PC-9 (cell line): ENCODE results near the gene FSTL1. TPM values are rescaled to one million over a fixed set of nuclear protein-coding genes. Genes with fewer than 3 reads are reported as not detected.
A peak's percentile ranks its signal among the peaks of the same experiment; 100 is the strongest.

Source experiments
- BruUV-seq: library from RNA; stranded (reverse); fragments of 400-500 nt; replicated peaks from 2 replicates; lab custom pipeline; 2021; lab: Mats Ljungman, UMichigan
- CTCF ChIA-PET: fragments of 300-600 bp; sonication (Branson Sonifier 250); formaldehyde crosslinking; loops from one replicate; lab custom pipeline; 2022; ENCODE audit warnings: antibody characterized with exemption; lab: Charles Lee
- POLR2A ChIA-PET: fragments of 300-600 bp; sonication (Branson Sonifier 250); formaldehyde crosslinking; loops from one replicate; lab custom pipeline; 2022; ENCODE audit warnings: antibody characterized with exemption; ENCODE audit not compliant: unreplicated experiment; lab: Charles Lee
- DNase-seq, 2 experiments: peaks; one replicate each; pipeline versions ENCODE4 v3.0.0 to v3.0.0-alpha.2; 2015 to 2022; ENCODE audit warnings: mixed read lengths in 1 of 2
- H2AFZ ChIP-seq: fragments of 200-600 bp; sonication (generic); 2 replicates; pipeline ENCODE4 v1.8.1; 2017; ENCODE audit warnings: antibody characterized with exemption
- H3F3A ChIP-seq: fragments of 200-600 bp; sonication (generic); 2 replicates; pipeline ENCODE4 v1.8.1; 2017; ENCODE audit warnings: antibody characterized with exemption, mild to moderate bottlenecking, low read depth; ENCODE audit not compliant: insufficient read depth
- H3K27ac ChIP-seq: fragments of 200-600 bp; sonication (generic); 2 replicates; pipeline ENCODE4 v1.6.1; 2016; ENCODE audit warnings: mixed run types
- H3K27me3 ChIP-seq: fragments of 200-600 bp; sonication (generic); 2 replicates; pipeline ENCODE4 v1.6.1; 2016; ENCODE audit warnings: low read depth, mixed run types; ENCODE audit not compliant: insufficient read depth
- H3K36me3 ChIP-seq: fragments of 200-600 bp; sonication (generic); 2 replicates; pipeline ENCODE4 v1.6.1; 2016; ENCODE audit warnings: low read depth, mixed run types
- H3K4me1 ChIP-seq: fragments of 200-600 bp; sonication (generic); replicated peaks from 2 replicates; pipeline ENCODE4 v1.6.1; 2016; ENCODE audit warnings: mixed run types; ENCODE audit not compliant: insufficient read depth
- H3K4me2 ChIP-seq: fragments of 200-600 bp; sonication (generic); 2 replicates; pipeline ENCODE4 v1.6.1; 2017; ENCODE audit warnings: mixed run types
- H3K4me3 ChIP-seq: fragments of 200-600 bp; sonication (generic); 2 replicates; pipeline ENCODE4 v1.6.1; 2016; ENCODE audit warnings: mixed run types
- H3K79me2 ChIP-seq: fragments of 200-600 bp; sonication (generic); 2 replicates; pipeline ENCODE4 v1.6.1; 2017; ENCODE audit warnings: low read depth, mixed run types
- H3K9me2 ChIP-seq: fragments of 200-600 bp; sonication (generic); 2 replicates; pipeline ENCODE4 v1.8.1; 2017; ENCODE audit warnings: mild to moderate bottlenecking; ENCODE audit not compliant: insufficient read depth
- H3K9me3 ChIP-seq: fragments of 200-600 bp; sonication (generic); 2 replicates; pipeline ENCODE4 v1.8.1; 2016; ENCODE audit warnings: low read depth; ENCODE audit not compliant: insufficient read depth
- H4K20me1 ChIP-seq: fragments of 200-600 bp; sonication (generic); 2 replicates; pipeline ENCODE4 v1.8.1; 2017; ENCODE audit not compliant: insufficient read depth
- EZH2 ChIP-seq: fragments of 200-600 bp; sonication (generic); IDR thresholded peaks from 2 replicates; pipeline ENCODE4 v1.8.0; 2017; ENCODE audit warnings: antibody characterized with exemption, low read depth
- intact Hi-C: fragments of 100-400 bp; cut with micrococcal nuclease; formaldehyde crosslinking; loops from one replicate; pipeline ENCODE4 v1.10.0; 2022; ENCODE audit not compliant: unreplicated experiment
- total RNA-seq: library from RNA; stranded (reverse); gene quantifications from 2 replicates; pipeline ENCODE4 v1.2.3, GENCODE V29; 2021
- TF ChIP-seq, protein P1 (sequence below): fragments of 200-600 bp; sonication (generic); conservative IDR thresholded peaks from 2 replicates; pipeline ENCODE4 v1.6.1; 2017; ENCODE audit warnings: mixed run types, antibody characterized with exemption, mild to moderate bottlenecking, moderate library complexity

FSTL1 gene
- total RNA-seq, 1 experiment from 2014 or later = 225 TPM

DNA sequence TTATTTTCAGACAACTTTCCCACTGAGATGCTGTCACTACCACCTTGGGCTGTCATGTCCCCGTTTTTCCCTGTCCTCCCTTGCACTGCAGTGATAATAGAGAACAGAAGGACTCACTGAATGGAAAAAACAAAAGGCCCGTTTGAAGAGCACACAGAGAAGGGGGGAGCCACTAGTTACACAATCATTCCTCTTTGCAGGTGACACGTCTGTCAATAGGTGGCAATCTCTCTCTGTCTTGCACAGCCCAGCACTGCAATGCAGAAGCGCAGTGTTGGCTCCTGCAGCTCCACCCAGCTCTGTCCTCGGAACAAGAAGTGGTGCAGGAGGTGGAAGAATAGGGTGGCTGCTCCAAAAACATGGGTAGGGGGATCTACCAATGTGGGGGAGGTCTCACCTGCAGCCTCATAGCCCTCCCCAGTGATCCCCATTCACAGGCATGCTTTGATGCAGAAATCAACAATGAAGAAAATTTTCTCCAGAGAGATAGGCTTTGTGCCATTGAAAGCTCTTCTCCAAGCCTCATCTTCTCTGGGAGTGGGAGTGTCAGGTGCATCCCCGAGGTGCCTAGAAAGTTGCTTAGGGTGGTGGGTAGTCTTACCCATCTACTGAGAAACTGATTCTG, 31.8 kb downstream of the FSTL1 start:
- no peaks in the 10 kb centered on the region for H3K36me3 ChIP-seq
- no peaks in the 10 kb centered on the region for H3K27me3 ChIP-seq
- no TSS peak for BruUV-seq
- H3K27ac ChIP-seq = no peak overlapping the region
- intact Hi-C loops = loop anchor here (2.0 to 10.0 kb wide), 4 partner anchors 32 to 1534 kb away; partner anchors contain the start of genes FSTL1 and GSK3B
- H3K79me2 ChIP-seq = no peaks in the 10 kb centered on the region
- H4K20me1 ChIP-seq = no peaks in the 10 kb centered on the region
- TF ChIP-seq, protein P1, sequence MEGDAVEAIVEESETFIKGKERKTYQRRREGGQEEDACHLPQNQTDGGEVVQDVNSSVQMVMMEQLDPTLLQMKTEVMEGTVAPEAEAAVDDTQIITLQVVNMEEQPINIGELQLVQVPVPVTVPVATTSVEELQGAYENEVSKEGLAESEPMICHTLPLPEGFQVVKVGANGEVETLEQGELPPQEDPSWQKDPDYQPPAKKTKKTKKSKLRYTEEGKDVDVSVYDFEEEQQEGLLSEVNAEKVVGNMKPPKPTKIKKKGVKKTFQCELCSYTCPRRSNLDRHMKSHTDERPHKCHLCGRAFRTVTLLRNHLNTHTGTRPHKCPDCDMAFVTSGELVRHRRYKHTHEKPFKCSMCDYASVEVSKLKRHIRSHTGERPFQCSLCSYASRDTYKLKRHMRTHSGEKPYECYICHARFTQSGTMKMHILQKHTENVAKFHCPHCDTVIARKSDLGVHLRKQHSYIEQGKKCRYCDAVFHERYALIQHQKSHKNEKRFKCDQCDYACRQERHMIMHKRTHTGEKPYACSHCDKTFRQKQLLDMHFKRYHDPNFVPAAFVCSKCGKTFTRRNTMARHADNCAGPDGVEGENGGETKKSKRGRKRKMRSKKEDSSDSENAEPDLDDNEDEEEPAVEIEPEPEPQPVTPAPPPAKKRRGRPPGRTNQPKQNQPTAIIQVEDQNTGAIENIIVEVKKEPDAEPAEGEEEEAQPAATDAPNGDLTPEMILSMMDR = peak; percentile 71
- no peak for TF ChIP-seq EZH2
- ChIA-PET CTCF (interaction anchor here (0.9 to 3.1 kb wide), 5 partner anchors 16 to 140 kb away, joined by 3 to 25 read pairs (median 3); no protein-coding TSS in a partner anchor), POLR2A (interaction anchor here (1.0 kb wide), 1 partner anchor 140 kb away, joined by 8 read pairs; no protein-coding TSS in a partner anchor)
- H3F3A ChIP-seq = no peaks in the 10 kb centered on the region
- no peak overlapping the region for H2AFZ ChIP-seq
- peaks cover 11% of the 10 kb centered on the region for H3K4me1 ChIP-seq
- no peaks in the 10 kb centered on the region for H3K9me3 ChIP-seq
- no peak overlapping the region for H3K4me3 ChIP-seq
- H3K9me2 ChIP-seq = no peaks in the 10 kb centered on the region
- DNase-seq = peak; percentile 54 to 63
- peak overlapping the region; percentile 28 for H3K4me2 ChIP-seq

GRCh38 chr3:120418446-120418845, 32.3 kb downstream of the FSTL1 start:
- H3K4me3 ChIP-seq = no peak overlapping the region
- H2AFZ ChIP-seq = no peak overlapping the region
- H3K27ac ChIP-seq = no peak overlapping the region
- no peak for DNase-seq
- no peaks in the 10 kb centered on the region for H3K79me2 ChIP-seq
- no TSS peak for BruUV-seq
- H3K4me2 ChIP-seq = peak overlapping the region; percentile 28
- intact Hi-C loops = loop anchor here (2.0 to 10.0 kb wide), 4 partner anchors 32 to 1534 kb away; partner anchors contain the start of genes FSTL1 and GSK3B
- H3K4me1 ChIP-seq = peaks cover 11% of the 10 kb centered on the region
- TF ChIP-seq, protein P1 = no peak
- no peak for TF ChIP-seq EZH2
- no peaks in the 10 kb centered on the region for H3F3A ChIP-seq
- ChIA-PET POLR2A (interaction anchor here (0.6 to 1.0 kb wide), 3 partner anchors 82 to 353 kb away, joined by 3 to 8 read pairs (median 3); no protein-coding TSS in a partner anchor), CTCF (interaction anchor here (0.6 to 3.1 kb wide), 8 partner anchors 14 to 1143 kb away, joined by 3 to 29 read pairs (median 8); no protein-coding TSS in a partner anchor)
- H3K9me3 ChIP-seq = no peaks in the 10 kb centered on the region
- no peaks in the 10 kb centered on the region for H3K9me2 ChIP-seq
- H4K20me1 ChIP-seq = no peaks in the 10 kb centered on the region
- H3K36me3 ChIP-seq = no peaks in the 10 kb centered on the region
- no peaks in the 10 kb centered on the region for H3K27me3 ChIP-seq

- intact Hi-C loops = loop anchor here (1.0 to 10.0 kb wide), 8 partner anchors 18 to 1533 kb away; partner anchors contain the start of gene GSK3B
- CTCF ChIA-PET = interaction anchor here (0.6 to 3.1 kb wide), 15 partner anchors 15 to 378 kb away, joined by 3 to 29 read pairs (median 5); partner anchors contain the start of gene FSTL1
- no peaks in the 10 kb centered on the region for H3K79me2 ChIP-seq
- H3K9me2 ChIP-seq = no peaks in the 10 kb centered on the region
- peak overlapping the region; percentile 72 for H2AFZ ChIP-seq
- no peaks in the 10 kb centered on the region for H3K36me3 ChIP-seq
- POLR2A ChIA-PET = interaction anchor here (0.5 to 0.8 kb wide), 8 partner anchors 82 to 1696 kb away, joined by 3 to 6 read pairs (median 4); no protein-coding TSS in a partner anchor
- peak overlapping the region; percentile 32; the same call in 1 of the 2 replicates for H3K27ac ChIP-seq
- peaks cover 11% of the 10 kb centered on the region for H3K4me1 ChIP-seq
- H3K9me3 ChIP-seq = no peaks in the 10 kb centered on the region
- no peaks in the 10 kb centered on the region for H4K20me1 ChIP-seq
- DNase-seq = peak; percentile 91 to 92
- peak overlapping the region; percentile 34; the same call in 1 of the 2 replicates for H3K4me3 ChIP-seq
- TF ChIP-seq EZH2 = no peak
- TF ChIP-seq, protein P1 = peak; percentile 85
- H3K27me3 ChIP-seq = no peaks in the 10 kb centered on the region
- H3K4me2 ChIP-seq = peak overlapping the region; percentile 65
- no TSS peak for BruUV-seq
- H3F3A ChIP-seq = no peaks in the 10 kb centered on the region
Observed at GRCh38 chr3:120417272-120417911, 33.4 kb downstream of the FSTL1 start.
